Measurements from ENCODE around the gene COL7A1.

Gene COL7A1

DNA sequence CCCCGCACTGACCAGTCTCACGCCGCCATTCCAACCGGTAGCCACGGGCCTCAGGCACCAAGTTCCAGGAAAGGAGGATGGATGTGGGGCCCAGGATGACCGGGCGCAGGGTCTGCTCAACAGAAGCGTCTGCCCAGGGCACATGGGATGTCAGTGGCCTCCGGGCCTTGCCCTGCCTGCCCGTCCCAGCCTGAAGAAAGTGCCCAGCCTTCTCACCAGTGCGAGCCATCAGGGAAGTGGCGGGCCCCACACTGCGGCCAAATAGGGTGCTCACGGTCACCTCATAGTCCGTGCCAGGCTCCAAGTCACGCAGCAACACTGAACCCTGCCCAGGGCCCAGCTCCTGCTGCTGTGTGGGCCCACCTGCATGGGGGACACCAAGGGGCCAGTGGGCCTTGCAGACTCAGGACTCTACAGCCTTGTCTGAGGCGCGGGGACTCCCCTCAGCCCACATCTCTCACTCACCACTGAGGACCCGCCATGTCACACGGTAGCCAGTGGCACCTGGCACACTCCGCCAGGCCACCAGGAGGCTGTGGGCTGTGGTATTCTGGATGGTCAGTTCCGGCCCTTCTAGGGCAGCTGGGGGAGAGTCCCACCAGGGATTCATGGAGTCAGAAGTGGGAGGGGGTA, 3.1 kb downstream of the COL7A1 start:
- no peak for DNase-seq (ENCODE audit: low read depth in 2 of 2)

DNA sequence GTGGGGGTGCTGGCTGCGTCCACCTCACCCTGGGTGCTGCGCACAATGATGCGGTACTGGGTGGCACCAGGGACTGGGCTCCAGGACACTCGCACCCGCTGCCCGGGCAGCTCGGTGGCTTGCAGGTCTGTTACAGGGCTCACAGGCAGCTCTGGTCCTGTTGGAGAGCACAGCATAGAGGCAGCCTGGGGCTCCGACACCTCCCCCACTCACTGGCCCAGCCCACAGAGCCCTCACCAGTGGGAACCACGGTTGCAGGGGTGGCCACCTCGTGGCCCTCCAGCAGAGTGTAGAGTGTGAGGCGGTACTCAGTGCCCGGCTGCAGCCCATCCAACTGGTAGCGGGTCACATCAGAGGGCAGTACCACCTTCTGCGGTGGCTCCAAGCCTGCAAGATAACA, 3.7 kb downstream of the COL7A1 start:
- no peak for DNase-seq (ENCODE audit: low read depth in 2 of 2)

DNA sequence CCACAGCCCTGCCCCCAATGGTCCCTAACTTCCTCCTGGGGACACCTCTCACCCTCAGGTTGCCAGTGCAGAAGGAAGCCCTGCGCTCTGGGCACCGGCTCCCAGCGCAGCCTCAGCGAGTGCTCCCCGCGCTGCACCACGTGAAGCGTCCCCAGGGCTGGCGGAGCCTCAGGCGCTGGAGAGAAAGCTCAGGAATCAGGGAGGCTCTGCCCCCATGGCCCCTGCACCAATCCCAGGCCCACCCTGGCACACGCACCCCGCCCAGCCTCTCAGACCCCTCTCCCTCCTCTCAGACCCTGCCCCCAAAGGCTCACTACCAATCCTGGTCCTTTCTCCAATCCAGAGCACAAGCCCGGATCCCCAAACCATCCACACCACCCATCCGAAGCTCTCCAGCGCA, 6.9 kb downstream of the COL7A1 start:
- DNase-seq (ENCODE audit: low read depth in 2 of 2): no peak

DNA sequence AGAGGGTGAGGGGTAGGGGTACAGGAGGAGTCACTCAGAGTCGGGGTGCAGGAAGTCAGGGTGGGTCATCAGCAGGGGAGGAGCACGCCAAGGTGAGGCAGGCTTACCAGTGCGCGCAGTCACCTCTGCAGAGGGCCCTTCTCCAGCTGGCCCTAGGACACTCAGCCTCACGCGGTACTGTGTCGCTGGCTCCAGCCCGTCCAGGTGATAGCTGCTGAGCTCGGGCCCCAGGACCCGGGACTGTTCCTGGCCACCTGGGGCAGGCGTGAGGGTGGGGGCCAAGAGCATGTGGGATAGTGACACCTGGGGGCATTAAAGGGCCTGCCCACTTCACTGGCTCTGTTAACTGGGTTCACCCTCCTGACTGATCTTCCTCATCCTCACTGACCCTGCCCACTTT, 7.4 kb downstream of the COL7A1 start:
- no peak for DNase-seq (ENCODE audit: low read depth in 2 of 2)

DNA sequence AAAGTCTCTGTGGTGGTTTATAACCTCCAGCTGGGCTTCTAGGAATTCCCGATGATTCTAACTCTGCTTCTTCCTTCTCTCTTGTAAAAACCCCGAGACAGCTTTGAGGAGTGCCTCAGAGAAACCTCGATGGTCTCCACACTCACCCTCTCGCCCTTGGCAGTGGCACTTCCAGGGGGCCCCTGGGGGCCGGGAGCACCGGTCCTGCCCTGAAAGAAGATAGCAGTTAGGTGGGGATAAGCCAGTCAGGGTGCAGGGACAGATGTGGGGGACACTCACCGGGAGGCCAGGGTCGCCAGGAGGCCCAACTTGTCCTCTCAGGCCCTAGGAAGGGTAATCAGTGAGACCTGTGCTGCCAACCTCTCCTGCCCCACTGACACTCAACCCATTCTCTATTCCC, 9.7 kb downstream of the COL7A1 start:
- DNase-seq (ENCODE audit: low read depth in 2 of 2): no peak

DNA sequence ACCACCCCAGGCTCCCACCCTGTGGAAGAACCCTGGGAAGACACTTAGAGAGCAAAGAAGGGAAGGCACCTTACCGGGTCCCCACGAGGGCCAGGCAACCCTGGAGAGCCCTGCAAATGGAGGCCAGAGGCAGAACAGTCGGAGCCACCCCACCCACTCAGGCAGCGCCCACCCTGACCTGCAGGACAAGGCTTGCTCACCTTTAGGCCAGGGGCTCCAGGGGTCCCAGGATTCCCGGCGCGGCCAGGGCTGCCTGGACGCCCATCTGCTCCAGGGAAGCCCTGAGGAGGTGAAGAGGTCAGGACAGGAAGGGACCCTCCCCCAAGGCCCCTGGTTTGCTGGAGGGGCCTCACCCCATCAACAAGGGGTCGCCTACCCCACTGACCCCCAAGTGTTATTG, 10.3 kb downstream of the COL7A1 start:
- DNase-seq (ENCODE audit: low read depth in 2 of 2): no peak

DNA sequence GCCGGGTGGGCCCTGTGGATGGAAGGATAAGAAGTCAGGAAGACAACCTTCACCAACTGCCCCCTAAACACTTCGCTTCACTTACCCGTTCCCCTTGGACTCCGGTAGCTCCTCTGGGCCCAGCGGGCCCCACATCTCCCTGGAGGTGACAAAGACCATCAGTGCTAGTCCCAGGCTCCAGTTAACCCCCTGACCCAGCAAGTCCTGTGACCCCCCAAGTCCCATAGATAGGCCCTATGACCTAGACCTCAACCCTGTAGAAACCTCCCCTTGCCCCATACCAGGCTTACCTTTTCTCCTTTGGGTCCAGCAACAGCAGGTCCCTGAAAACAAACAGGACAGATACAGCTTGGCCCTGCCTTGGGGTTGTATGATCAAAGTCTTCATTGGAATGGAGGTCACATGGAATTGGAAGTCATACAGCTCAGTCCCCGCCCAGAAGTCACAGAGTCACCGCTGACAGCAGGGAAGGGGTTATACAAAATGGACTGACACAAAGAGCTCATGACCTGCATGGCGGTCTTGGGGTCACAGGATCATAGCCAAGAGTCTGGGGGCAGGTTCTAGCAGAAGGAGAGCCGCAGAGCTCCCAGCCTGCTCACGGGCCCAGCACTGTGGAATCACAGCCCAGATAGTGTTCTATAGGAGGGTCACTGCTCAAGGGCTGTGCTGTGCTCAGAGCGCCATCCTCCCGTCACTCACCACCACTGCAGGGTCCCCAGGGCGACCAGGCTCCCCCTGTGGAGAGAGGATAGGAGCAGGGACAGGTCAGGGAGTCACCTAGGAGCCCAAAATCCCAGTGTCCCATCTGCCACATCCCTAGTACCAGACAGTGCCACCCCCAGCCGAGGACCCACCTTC, 13.3 kb downstream of the COL7A1 start:
- DNase-seq (ENCODE audit: low read depth in 2 of 2): no peak

DNA sequence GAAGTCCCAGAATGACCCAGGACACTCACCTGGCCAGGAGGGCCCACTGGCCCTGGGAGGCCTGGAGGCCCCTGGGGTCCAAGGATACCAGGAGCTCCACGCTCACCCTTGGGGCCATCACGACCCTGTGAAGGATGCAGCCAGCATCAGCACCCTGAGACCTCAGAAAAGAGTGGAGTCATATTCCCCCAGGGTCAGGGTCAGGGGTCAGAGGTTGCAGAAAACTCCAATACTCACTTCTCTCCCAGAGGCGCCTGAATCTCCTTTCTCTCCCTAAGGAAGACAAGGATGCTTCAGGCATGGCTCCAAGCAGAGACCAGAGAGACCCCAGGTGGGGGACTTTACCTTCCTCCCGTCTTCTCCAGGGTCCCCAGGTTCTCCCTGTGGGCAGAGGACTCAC, 18.5 kb downstream of the COL7A1 start:
- no peak for DNase-seq (ENCODE audit: low read depth in 2 of 2)

DNA sequence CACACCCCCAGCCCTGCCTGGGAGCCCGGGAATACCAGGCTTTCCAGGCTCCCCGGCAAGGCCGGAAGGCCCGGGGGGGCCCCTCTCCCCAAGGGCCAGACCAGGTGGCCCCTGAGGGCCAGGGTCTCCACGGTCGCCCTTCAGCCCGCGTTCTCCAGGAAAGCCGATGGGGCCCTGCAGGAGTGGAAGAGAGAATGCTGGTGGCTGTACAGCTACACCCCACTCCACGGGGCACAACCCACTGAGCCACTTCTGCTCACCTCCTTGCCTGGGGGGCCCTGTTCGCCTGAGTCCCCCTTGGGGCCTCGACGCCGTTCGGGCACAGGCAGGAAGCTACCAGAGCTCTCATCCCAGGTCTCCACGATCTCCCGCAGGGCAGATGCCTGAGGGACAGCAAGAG, 19.8 kb downstream of the COL7A1 start:
- no peak for DNase-seq (ENCODE audit: low read depth in 2 of 2)

DNA sequence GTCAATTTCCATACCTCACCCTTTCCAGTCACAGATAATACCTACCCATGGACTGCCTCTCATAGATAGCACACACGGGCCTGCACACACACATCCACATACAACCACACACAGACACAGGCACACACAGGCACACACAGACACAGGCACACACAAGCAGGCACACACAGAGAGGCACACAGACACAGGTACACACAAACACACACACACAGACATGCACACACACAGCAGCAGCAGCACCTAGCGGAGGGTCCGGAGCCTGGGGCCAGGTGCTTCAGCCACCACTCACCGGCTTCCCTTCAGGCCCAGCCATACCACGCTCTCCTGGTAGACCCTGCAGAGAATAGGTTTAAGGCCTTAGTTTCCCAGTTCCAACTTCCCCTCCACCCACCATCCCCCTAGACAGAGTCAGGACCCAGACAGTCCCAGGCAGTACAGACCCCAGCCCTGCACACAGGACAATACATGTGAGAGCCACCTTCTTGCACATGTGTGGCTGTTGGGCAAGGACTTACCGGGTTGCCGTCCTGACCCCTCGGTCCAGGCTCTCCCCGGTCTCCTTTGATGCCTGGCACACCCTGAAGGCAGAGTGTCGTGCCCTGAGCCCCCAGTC, 21.1 kb downstream of the COL7A1 start:
- DNase-seq (ENCODE audit: low read depth in 2 of 2): no peak

DNA sequence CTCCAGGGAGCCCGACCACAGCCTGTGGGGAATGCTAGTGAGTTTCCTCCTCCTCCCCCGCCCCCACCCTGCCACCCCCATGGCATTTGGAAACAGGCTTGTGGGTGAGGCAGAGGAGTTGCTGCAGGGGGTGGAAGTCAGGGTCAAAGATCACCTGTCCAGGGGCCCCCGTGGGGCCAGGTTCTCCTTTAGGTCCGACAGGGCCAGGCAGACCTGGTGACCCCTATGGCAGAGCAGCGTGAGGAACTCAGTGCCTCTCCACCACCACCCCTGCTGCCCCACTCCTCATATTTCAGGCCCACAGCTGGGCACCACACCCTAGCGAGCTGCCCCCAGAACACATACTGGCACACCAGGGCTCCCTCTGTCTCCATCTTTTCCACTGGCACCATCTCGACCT, 22.6 kb downstream of the COL7A1 start:
- no peak for DNase-seq (ENCODE audit: low read depth in 2 of 2)

DNA sequence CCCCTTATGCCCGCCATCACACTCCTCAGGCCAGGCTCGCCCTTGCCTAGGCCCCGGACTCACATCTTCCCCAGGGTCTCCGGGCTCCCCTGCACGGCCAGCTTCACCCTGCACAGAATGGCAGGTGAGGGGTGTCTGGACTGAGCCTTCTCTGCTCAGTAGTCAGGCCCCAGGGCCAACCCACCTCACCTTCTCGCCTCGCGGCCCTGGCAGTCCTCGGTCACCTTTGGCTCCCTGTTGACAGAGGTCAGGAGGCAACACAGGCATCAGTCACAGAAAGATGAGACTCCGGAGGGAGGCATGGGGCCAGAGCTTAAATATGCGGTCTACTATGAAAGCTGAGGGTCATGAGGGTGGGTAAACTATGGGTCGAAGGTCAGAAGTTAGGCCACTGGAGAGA, 23.2 kb downstream of the COL7A1 start:
- DNase-seq (ENCODE audit: low read depth in 2 of 2): no peak

DNA sequence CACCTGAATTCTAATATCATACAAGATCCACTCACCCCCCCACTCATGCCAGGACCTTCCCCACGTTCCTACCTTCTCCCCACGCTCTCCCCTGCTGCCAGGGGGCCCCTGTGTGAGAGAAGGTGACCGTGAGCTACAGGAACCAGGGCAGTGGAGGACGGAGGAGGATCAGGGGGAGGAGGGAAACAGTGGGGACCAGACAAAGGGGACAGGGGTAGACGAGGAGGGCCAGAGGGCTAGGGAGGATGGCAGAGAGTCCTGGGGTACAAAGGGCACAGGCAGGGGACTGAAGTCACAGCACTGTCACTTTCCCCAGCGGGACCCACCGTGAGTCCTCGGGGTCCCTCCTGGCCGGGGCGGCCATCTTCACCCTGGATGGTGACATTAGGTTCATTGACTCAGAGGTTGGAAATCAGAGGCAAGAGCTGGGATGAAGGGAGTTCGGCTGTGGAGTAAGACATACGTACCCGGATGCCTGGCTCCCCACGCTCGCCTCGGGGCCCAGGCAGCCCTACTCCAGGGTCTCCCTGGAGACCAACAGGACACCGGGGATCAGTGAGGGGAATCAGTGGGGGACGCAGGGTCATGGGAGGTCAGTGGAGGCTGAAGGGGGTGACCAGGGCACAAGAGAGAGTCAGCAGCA, 25.2 kb downstream of the COL7A1 start:
- DNase-seq (ENCODE audit: low read depth in 2 of 2): no peak

DNA sequence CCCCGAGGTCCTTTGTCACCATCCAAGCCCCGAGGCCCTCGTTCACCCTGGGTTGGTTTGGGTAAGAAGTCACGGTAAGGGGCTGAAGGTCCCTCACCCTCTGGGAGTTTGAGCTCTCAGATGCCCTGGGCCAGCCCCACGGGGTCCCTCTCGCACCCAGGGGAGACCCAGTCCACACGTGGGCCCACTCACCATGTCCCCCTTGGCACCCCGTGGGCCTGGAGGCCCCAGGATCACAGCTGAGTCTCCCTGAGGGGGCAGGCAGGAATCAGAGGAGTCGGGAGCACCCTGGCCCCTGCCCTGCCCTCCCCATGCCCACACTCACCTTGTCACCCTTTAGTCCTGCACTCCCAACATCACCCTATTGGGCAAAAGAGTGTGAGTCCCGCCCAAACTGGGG, 25.7 kb downstream of the COL7A1 start:
- no peak for DNase-seq (ENCODE audit: low read depth in 2 of 2)

DNA sequence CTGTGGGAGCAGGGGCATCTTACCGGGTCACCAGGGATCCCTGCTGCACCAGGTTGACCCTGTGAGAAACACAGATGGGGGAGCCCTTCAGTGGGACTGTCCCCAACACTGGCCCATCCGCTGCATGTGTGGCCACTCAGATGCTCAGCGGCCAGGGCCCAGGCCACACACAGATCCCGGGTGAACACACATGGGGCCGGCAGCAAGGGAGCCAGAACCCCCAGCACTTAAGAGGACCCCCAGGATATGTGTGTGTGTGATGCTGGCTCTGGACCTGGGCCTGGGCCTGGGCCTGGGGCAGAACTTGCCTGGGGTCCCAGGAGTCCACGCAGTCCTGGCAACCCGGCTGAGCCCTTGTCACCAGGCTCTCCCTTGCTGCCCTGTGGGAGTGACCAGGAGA, 26.7 kb downstream of the COL7A1 start:
- no peak for DNase-seq (ENCODE audit: low read depth in 2 of 2)

DNA sequence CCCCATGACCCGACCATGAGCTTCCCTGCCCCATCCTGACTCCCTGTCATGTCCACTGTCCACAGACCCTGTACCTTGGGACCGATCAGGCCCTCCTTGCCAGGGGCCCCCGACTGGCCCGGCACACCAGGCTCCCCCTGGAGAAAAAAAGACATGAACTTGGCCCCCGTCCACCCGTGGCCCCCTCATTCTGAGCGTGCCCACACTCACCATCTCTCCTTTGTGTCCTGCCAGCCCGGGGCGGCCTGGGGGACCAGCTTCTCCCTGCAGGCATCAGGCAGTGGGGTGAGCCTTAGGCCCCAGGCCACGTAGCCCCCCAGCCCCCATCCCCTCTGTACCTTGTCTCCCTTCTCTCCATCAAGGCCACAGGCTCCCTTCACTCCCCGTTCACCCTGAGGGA, 27.6 kb downstream of the COL7A1 start:
- DNase-seq (ENCODE audit: low read depth in 2 of 2): no peak

DNA sequence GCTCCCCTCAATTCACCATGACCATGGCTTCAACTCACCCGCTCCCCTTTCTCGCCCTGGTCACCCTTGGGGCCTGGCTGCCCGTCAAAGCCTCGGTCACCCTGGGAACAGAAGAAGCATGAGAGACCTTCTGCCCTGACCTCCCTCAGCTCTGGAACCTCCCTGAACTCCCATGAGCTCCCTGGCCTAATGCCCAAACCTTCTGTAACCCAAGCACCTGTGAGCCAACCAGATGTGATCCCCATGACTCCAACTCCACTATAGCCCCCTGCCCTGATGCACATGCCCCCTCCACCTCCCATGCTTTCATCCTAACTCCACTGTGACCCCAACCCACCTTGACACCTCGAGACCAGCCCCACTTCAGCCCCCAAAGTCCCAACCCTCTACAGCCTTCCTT, 28.0 kb downstream of the COL7A1 start:
- DNase-seq (ENCODE audit: low read depth in 2 of 2): no peak

DNA sequence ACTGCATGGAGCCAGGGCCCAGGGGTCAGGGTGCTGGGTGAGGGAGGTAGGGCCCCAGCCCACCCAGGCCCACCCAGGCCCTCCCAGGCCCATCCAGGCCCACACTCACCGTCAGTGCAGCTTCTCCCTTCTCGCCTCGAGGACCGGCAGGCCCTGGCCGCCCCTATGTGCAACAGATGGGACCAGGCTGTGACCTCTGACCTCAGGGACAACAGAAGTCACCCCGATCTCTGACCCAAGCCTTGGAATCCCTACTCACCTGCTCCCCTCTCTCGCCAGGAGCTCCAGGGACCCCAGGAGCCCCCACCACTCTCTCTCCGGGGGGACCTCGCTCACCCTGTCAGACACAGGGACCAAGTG, 28.7 kb downstream of the COL7A1 start:
- DNase-seq (ENCODE audit: low read depth in 2 of 2): no peak

DNA sequence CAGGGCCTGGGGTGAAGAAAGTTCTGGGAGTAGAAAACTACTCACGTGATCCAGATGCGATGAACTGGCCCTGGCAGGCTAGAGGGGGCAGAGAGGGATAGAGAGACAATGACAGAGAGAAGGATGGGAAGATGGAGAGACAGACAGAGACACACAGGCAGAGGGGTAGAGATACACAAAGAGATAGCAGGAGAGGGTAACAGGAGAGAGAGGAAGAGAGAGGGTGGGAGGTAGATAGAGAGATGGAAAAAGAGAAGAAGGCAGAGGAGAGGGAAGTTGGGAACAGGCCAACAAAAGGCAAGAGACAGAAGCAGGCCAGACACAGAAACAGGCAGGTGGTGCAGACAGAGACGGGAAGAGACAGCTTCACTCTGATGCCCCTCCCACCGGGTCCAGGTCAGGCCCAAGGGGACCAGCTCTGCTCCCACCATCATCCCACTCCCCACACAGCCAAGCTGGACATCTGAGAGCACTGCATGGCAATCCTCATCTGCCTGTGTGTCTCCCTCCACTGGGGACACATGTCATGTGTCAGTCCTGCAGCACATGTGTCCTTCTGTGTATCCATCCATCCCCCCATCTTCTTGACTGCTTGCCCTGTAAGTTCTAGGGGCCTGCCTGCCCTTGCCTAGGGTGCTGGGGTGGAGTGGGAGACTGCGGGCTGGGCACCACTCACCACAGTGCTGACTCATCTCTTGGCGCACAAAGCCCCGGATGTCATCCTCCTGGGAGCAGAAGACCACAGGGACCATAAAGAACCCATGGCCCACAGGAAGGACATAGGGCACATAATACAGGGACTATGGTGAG, 29.3 kb downstream of the COL7A1 start:
- no peak for DNase-seq (ENCODE audit: low read depth in 2 of 2)

DNA sequence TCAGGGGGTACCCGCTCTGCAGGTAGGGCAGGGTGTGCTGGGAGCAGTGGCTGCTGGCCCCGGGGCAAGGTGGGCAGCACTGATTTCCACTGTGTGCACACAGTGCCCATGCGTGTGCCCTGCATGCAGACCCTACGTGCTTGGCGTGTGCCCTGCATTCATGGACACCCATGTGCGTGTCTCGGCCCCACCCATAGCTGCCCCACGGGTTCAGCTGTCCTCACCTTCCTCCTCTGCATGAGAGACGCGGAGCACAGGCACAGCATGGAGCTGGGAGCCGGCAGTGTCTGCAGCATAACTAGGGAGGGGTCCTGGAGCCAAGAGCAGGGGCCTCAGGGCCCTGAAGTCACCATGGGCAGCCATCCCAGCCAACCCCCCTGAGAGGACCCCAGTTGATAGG, 29.9 kb downstream of the COL7A1 start:
- no peak for DNase-seq (ENCODE audit: low read depth in 2 of 2)

DNA sequence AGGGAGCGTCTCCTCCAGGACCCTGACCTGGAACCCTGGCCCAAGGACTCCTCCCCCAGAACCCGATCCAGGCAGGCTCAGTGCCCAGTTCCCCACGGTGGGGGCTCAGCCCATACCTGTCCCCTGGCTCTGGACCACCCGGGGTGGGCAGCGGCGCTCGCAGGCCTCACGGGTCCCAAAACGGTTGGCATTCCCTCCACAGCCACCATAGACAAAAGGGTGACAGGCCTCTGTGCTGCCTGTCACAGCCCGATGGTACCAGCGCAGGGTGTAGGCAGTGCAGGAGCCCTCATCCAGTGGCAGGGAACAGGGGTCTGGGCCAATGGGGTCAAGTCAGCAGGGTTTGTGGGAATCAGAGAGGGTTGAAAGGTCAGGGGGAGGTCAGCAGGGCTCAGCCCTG, 30.5 kb downstream of the COL7A1 start:
- no peak for DNase-seq (ENCODE audit: low read depth in 2 of 2)

DNA sequence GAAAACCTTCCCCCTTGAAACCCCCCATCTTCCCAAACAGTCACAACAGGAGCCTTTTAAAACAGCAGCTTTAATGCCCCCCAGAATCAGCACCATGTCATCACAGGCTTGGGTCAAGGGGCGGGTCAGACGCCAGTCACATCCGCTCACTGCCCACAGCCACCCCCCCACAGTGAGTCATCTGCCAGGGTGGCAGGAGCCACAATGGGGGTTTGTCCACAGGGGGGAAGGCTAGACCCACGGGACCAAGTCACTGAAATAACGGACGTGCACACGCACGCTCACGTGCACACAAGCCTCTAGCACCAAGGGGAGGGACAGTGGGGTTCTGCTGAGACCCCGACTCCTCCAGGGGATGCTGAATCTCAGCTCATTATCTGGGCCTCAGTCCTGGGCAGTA, 31.1 kb downstream of the COL7A1 start:
- DNase-seq (ENCODE audit: low read depth in 2 of 2): peak; percentile 25 to 28
